ENCODE data around the gene CD151. TPM values are rescaled to one million over a fixed set of nuclear protein-coding genes. Genes with fewer than 3 reads are reported as not detected.
A peak's percentile ranks its signal among the peaks of the same experiment; 100 is the strongest.

CD151 gene
- total RNA-seq, 1 donor from 2014 or later: 726 TPM

DNA sequence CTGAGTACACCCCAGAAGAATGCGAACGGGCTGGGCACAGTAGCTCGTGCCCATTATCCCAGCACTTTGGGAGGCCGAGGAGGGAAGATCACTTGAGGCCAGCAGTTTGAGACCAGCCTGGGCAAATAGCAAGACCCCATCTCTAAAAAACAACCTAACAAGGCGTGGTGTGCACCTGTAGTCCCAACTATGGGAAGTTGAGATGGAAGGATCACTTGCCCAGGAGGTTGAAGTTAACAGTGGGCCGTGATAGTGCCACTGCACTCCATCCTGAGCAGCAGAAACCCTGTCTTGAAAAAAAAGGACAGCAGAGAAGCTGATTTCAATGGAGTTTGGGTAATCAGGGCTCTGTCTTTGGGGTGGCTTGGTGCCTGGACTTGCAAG lies 19.7 kb upstream of the CD151 start:
- no peak for DNase-seq (ENCODE audit: low read depth in 2 of 2)

DNA sequence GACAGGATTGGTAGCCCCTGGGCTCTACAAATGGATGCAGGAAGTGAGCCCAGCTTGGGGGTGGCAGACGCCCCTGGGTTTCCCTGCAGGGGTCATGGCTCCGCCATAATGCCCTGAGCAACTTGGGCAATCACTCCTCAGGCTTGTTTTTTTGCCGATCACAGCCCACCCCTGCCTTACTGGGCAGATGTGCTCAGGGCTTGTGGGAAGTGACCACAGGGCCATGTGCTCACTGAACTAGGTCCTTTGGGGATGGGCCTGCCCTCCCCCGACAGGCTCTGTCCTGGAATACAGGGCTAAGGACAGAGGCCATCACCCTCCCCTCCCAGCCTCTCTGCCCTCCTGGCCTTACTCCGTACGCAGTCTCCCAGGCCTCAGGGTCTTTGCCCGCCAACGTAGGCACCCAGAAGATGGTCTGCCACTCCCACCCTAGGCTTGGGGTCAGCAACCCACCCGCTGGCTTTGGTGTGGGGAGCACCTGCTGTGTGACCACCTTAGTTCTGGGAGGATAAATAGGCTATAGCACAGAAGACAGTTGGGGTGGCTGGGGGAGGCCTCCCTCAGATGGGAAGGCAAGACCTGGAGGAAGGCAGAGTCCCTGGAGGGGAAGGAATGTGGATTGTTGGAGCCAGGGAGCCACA lies 19.2 kb upstream of the CD151 start:
- DNase-seq (ENCODE audit: low read depth in 2 of 2): no peak

DNA sequence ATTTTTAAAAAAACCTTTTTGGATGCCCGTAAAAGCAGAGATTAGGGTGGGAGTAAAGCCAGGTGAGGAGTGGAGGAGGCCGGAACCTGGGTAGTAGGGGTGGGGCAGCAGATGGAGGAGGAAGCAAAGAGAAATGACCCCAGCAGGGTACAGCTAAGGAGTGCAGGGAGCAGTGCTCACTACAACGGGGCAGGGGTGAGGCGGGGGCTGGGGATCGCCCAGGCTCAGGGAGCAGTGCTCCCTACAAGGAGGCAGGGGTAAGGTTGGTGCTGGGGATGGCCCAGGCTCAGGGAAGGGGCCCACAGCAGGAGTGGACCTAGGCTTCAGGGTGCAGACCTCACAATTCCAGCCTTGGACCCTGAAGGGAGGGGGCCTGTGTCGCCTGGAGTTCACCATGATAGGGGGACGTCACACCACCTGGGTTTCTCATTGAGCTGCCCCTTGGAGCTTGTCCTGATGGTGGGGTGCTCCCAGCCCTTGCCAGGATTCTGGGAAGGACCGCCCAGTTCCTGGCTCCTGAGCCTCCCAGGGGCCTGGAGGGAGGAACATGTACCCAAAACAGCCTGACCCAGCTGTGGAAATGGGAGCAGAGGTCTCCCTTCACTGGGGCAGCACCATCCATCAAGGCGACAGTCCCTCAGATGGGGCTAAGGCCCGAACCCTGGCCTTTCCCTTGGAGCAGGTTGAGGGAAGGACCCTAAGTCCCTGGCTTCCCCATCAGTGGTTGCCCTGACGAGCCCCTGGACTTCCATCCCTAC lies 16.9 kb upstream of the CD151 start:
- no peak for DNase-seq (ENCODE audit: low read depth in 2 of 2)

DNA sequence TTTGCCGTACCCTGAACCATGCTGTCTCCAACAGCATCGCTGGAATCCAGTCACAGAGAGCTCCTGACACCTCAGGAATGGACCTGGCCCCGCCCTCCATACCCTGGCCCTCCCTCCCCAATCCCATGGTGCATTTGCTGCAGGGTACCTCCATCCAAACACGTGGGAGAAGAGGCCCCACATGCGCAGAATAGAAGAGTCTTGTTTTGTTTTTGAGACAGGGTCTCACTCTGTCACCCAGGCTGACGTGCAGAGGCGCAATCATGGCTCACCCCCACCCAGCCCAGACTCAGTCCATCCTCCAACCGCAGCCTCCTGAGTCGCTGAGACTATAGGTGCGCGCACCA lies 16.3 kb upstream of the CD151 start:
- DNase-seq (ENCODE audit: low read depth in 2 of 2): no peak

DNA sequence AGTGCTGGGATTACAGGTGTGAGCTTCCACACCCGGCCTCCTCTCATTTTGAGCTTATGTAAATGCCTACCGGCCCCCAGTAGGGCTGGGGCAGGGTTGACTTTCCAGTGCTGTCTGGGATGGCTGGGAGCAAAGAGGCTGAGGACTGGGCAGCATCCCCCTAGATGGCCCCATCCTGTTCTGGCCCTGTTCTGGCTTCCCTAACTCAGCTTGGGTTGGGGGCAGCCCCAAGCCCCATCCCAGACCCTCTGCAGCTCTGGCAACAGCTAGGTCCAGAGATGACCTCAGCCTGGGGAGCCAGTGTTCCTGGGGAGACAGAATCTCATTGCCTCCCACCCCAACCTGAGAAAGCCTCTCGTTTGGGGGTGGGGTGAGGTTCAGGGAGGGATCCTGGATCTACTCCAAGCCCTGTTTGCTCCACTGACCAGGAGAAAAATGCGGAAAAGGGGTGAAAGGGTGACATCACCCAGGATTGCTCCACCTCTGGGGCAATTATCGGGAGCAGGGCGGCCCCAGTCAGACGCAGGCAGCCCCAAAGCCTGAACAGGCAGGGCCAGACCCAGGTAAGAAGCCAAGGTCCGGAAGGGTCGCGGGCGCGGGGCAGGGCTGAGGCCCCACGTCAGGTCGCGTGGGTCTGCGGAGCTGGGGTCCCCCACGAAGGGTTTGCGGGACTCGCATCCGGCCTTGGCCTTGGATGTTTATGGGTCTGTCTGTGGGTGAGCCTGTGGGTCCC lies 14.2 kb upstream of the CD151 start, which contains the start of gene PNPLA2:
TSS of gene PNPLA2 (plus strand) at position 519 of the 733 bp plus-strand sequence. CDS start 805 bp downstream, outside the sequence.
- DNase-seq (ENCODE audit: low read depth in 2 of 2): no peak

DNA sequence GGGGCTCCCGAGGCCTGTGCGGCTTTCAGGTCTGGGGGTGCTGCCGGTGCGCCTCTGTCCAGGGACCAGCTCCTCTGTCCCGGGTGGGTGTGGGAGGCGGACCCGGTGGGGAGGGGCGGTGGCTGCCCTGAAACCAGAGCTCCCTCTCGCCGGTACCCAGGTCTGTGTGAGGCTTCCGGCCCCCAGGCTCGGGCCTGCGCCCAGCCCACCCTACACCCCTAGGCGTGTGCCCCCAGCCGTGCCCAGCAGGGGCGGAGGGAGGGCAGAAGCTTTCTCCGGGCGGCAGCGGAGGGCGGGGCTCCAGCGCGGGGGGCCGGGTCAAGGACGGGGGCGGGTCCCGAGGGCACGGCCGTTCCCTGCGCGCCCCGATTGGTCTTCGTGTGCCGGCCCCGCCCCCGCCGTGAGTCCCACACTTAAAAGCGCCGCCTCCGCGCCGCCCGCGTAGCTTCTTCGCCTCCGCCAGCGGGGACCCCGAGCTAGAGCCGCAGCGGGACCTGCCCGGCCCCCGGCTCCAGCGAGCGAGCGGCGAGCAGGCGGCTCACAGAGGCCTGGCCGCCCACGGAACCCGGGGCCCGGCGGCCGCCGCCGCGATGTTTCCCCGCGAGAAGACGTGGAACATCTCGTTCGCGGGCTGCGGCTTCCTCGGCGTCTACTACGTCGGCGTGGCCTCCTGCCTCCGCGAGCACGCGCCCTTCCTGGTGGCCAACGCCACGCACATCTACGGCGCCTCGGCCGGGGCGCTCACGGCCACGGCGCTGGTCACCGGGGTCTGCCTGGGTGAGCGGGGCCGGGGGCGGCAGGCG lies 13.4 kb upstream of the CD151 start:
- DNase-seq (ENCODE audit: low read depth in 2 of 2): peak; percentile 89 to 93

DNA sequence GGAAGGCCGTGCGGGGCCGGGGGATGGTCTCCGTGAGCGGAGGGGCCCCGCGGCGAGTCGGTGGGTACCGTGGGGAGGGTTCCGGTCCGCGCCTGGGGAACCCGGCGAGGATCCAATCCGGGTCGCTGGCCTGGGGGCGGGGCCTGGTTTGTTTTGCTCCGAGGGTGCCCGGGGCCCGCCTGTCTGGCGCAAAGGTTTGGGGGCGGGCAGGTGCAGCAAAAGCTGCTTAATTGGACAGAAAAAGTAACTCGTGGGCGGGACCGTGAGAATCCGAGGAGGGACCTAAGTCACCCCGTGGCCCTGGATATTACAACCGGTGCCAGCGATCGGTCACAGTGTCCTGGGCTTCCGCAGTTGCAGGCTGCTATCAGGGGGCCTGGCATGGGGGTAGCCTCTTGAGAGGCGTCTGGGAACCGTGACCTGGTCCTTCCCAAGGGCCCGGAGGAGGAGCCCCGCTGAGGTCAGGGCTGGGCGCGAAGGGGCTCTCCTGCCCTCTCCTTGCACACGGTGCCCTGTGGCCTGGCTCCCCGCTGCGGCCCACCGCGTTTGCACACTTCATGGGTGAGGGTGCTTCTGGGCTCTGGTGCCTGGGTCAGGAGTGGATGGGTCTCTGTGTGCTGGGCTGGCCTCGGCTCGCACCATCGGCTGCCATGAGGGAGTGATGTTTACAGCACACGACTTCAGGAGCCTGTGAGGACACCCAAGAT lies 12.7 kb upstream of the CD151 start:
- DNase-seq (ENCODE audit: low read depth in 2 of 2): peak; percentile 77 to 92

DNA sequence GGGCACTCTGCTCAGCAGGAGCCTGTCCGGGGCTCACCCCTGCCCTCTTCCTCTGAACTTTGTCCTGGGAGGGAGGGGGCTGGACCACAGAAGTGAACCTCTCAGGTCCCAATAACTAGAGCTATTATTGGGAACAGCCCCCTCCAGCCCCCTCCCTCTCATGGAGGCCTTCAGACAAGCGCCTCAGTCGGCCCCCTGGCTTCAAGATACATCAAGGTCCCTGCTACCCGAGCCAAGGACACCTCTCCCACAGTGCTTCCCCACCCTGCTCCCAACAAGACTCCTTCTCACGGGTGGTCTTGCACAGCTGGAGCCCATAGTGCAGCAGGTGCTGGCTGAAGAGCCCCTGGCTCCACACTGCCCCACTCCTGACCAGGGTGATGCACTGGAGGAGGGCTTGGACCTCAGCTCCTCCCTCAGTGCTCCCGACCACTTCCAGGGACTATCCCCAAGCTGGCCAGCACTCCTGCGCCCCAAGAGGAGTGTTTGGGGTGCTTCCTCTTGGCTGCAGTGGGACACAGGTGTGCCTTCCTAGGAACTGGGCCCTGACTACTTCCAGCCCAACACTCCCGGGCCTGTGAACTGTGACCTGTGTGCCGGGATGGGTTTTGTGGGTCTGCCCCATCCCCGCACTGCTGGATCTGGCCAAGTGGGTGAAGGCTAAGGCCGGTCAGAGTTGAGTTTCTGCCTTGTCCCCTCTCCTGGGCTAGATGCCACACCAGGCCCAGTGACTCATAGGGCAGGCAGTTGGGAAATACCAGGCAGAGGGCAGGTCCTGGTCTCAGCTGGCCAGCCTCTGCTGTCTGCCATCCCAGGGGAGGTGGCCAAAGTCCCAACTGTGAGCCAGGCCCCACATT lies 11.9 kb upstream of the CD151 start:
- DNase-seq (ENCODE audit: low read depth in 2 of 2): peak in 1 of 2 donors; percentile 64

DNA sequence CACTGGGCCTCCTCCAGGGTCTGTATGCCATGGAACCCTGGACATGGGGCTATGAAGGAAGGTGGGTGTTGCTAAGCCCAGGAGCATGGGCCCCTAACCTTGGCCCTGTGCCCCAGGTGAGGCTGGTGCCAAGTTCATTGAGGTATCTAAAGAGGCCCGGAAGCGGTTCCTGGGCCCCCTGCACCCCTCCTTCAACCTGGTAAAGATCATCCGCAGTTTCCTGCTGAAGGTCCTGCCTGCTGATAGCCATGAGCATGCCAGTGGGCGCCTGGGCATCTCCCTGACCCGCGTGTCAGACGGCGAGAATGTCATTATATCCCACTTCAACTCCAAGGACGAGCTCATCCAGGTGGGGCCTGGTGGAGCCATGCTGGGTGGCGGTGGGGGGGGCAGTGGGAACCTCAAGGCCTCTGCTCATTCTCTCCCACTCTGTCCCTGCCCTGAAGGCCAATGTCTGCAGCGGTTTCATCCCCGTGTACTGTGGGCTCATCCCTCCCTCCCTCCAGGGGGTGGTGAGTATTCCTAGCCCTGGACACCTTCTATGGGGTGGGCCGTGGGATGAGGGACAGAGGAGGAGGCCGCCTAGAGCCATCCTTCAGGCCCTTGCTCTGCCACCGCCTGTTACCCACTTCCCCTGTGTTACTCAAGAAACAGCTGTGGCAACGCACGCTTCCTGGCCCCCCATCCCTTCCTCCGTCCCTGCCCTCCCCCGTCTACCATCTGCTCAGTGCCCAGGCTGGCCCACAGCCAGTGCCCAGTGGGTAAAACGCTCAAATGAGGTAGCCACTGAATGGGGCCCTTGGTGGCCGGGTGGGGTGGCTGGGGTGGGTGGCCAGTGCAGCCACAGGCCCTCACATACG lies 11.0 kb upstream of the CD151 start:
- DNase-seq (ENCODE audit: low read depth in 2 of 2): no peak

DNA sequence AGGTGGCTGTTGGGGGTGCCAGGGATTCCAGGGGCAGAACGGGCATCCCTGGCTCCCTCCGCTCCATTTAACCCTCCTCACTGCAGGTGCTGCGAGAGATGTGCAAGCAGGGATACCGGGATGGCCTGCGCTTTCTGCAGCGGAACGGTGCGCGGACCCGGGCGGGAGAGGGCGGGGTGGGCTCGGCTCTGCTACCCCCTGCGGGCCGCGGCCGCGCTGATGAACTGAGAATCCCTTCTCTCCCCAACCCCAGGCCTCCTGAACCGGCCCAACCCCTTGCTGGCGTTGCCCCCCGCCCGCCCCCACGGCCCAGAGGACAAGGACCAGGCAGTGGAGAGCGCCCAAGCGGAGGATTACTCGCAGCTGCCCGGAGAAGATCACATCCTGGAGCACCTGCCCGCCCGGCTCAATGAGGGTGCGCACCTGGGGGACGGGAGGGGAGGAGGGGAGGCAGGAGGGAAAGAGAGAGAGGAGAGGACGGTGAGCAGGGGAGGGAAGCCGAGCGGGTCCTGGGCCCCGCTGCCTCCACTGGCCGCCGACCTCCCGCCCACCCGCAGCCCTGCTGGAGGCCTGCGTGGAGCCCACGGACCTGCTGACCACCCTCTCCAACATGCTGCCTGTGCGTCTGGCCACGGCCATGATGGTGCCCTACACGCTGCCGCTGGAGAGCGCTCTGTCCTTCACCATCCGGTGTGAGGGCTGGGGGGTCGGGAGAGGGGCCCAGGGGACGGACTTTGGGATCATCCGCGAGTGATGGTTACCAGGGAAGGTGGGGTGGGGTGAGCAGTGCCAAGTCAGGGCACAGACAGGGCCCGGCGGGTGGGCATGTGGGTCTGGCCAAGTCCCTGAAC lies 9.1 kb upstream of the CD151 start:
- no peak for DNase-seq (ENCODE audit: low read depth in 2 of 2)

DNA sequence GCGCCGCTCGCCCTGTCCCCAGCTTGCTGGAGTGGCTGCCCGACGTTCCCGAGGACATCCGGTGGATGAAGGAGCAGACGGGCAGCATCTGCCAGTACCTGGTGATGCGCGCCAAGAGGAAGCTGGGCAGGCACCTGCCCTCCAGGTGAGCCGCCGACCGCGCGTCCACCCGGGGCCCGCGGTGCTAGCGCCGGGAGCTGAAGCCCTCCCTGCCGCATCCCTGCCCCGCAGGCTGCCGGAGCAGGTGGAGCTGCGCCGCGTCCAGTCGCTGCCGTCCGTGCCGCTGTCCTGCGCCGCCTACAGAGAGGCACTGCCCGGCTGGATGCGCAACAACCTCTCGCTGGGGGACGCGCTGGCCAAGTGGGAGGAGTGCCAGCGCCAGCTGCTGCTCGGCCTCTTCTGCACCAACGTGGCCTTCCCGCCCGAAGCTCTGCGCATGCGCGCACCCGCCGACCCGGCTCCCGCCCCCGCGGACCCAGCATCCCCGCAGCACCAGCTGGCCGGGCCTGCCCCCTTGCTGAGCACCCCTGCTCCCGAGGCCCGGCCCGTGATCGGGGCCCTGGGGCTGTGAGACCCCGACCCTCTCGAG lies 8.4 kb upstream of the CD151 start:
- DNase-seq (ENCODE audit: low read depth in 2 of 2): no peak

DNA sequence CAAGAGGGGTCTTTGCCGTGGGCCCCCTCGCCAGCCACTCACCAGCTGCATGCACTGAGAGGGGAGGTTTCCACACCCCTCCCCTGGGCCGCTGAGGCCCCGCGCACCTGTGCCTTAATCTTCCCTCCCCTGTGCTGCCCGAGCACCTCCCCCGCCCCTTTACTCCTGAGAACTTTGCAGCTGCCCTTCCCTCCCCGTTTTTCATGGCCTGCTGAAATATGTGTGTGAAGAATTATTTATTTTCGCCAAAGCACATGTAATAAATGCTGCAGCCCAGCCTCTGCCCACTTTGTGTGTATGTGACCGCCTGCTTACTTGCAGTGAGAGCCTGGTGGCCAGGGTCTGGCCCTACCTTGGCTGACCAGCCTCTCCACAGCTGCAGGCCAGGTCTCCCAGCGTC lies 7.8 kb upstream of the CD151 start:
- no peak for DNase-seq (ENCODE audit: low read depth in 2 of 2)

DNA sequence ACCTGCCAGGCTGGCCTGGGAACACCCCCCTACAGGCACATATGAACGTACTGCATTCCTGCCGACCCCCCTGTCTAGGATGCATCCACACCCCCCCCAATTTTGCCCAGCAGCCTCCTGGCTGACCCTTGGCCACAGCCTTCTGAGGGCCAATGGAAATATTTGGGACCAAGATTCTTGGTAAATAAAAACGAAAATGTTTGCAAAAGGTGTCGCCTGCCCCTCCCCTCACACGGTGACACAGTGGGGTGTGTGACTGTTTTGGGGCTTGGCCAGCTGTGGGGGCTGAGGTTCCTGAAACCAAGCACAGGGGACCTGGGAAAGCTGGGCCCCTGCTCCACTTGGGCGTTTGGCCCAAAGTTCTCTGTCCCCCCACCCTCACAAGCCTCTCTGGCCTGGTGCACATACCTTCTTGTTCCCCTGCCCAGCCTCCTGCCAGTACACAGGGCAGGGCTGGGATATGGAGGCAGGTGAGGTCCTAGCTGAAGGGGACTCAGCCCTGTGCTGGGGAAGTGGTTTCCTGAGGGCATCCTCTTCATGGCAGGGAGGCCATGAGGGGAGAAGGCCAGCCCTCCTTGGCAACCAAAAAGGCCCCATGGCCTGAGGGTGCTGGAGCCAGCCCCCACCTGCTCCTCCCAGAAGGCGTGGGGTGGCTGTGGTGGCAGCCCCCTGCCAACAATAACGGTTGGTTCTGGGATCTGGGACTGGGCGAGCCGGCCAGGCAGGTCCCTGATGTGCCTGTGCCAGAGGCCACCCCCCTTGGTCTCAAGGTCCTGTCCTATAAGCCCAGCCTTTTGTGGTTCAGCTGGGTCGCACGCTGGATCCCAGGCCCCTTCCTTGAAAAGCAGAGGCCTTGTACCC lies 7.2 kb upstream of the CD151 start:
- no peak for DNase-seq (ENCODE audit: low read depth in 2 of 2)

DNA sequence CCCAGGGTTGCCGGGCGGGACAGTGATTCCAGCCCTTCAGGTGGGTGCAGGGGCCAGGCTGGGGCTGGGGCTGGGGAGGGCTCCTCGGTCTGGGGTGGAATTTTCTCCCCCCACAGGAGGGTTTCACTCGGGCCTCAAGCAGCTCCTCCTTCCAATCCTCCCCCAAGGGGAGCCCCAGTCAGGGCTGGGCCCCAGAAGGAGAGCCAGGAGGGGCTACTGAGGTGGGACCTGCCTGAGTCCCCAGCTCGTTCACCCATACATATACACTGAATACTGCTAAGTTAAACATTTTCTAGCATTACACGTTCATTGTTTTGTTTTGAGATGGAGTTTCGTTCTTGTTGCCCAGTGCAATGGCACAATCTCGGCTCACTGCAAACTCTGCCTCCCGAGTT lies 6.5 kb upstream of the CD151 start:
- DNase-seq (ENCODE audit: low read depth in 2 of 2): no peak

DNA sequence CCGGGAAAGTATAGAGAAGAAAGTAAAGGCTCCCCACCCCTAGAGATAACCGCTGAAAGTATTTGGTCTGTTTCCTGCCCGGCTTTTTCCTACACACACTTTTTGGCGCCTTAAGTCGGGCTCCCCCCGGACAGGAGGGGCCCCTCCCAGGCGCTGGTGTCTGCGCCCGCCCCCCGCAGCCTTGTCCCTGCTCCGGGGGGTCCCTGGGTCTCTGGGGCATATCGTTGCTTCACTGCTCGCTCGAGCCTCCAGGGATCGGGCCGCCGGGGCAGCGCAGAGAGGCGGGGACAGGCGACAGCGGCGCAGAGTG lies 6.0 kb upstream of the CD151 start:
- no peak for DNase-seq (ENCODE audit: low read depth in 2 of 2)

DNA sequence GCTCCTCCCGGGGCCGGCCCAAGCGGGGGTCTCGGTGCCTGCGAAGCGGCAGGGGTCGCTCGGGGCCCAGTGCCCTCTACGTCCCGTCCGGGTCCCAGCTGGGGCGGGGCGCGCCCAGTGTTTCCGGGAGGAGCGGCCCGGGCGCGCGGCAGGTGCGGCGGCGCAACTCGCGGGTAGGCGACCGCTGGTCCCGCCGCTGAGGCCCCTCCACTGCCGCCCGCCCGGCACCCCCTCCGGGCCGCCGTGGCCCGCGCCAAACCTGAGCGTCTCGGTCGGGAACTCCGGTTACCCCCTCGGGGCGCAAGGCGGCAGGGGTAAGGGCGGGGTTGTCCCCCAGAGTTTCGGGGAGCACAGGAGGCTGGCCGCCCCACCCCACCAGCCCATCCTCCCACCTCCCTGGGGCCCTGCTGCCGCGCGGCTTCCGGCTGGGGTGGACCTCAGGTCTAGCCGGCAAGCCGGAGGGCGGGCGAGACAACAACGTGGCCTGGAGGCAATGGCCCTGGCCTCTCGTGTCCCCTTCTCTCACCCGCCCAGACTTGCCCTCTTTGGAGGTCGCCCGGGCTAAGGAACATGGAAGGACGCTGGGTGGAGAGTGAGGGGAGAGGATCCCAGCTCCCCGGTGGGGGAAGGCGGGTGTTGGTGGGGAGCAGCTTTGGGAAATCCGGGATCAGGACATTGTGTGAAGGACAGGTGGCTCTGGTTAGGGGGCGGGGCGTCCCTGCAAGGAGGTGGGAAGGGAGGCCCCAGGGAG lies 5.4 kb upstream of the CD151 start:
- DNase-seq (ENCODE audit: low read depth in 2 of 2): no peak

DNA sequence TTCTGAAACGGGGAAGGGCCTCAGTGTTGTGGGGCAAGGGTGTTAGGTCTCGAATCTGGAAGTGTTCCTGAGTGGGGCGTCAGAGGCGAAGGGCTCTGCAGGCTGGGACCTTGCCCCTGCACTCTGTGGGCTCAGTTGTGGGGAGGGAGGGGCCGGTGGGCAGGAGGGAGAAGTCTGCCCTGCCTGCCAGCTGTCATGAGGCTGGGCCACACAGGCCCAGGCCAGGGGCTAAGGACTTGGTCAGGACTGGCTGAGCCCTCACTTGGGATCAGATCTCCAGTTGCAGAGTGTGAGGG lies 4.9 kb upstream of the CD151 start, which contains the start of gene CRACR2B:
TSS of gene CRACR2B (plus strand) at position 23 of the 296 bp plus-strand sequence. CDS start 689 bp downstream, outside the sequence.
- DNase-seq (ENCODE audit: low read depth in 2 of 2): no peak

Data from lung microvascular endothelial cell (primary cell).